ENCODE data around the gene TADA2B.

Gene TADA2B

DNA sequence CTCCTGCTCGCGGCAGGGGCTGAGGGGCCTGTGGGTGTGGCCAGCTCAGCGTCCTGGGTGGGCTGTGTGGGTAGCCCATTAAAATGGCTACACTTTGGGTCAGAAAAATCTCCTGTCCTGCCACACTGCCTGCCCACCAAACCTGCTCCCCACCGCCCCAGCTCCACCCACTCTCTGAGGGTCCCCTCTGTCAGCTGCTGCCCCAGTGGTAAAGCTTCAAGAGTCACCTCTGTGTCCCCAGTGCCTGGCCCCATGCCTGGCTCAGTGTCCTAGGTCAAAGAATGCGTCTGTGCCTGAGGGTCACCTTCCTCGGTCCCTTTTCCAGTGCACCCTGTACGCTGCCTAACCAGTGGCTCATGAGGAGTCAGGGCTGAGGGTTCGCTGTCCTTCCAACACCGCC, 24.9 kb upstream of the TADA2B start:
- no peak for DNase-seq

GRCh38 chr4:7019367-7019766, 23.8 kb upstream of the TADA2B start:
- DNase-seq, result no peak

GRCh38 chr4:7020290-7020689, 22.9 kb upstream of the TADA2B start:
- no peak for DNase-seq

- no peak for DNase-seq
Measured at GRCh38 chr4:7020856-7021255, 22.3 kb upstream of the TADA2B start.

DNA sequence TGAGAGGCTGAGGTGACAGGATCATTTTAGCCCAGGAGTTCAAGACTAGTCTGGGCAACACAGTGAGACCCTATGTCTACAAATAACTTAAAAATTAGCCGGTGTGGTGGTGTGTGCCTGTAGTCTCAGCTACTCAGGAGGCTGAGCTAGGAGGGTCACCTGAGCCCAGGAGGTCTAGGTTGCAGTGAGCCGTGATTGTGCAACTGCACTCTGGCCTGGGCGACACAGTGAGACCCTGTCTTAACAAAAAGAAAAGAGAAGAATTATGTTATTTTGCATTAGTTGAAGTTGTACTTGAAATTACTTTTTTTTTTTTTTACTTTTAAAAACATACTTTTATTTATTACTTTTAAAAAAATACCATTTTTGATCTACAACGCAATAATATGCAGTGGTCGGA, 21.8 kb upstream of the TADA2B start:
- no peak for DNase-seq

DNA sequence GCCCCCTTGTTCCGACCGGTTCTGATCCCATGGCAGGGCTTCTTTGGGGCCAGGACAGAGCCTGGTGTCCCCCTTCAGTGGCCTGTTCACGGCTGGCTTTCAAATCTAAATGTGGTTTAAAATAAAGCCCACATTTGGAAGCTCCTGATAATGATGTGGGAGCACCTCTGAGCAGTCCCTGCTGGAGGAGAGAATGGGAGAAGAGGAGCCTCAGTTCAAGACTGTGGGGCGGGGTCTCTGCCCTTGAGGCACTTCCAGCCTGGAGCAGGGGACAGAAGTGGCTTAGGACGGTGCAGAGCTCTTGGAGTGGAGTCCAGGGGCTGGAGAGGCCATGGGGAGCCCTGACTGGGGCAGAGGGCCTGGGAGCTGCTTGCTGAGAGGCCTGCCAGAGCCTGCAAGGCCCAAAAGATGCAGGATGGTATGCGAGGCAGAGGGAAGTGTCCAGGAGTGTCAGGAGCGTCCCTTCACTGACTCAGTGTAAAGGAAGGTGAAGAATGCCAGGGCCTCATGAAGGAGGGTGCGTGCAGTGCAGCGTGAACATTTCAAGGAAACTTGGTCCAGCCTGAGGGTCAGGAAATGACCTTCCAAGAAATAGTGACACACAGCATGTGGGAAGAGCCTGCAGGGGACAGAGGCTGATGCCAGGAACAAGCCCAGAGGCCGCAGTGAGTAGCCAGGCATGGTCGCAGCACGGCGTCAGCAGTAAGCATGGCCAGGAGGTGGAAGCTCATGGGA, 21.1 kb upstream of the TADA2B start:
- no peak for DNase-seq

GRCh38 chr4:7023486-7023885, 19.7 kb upstream of the TADA2B start:
- DNase-seq, result no peak

DNA sequence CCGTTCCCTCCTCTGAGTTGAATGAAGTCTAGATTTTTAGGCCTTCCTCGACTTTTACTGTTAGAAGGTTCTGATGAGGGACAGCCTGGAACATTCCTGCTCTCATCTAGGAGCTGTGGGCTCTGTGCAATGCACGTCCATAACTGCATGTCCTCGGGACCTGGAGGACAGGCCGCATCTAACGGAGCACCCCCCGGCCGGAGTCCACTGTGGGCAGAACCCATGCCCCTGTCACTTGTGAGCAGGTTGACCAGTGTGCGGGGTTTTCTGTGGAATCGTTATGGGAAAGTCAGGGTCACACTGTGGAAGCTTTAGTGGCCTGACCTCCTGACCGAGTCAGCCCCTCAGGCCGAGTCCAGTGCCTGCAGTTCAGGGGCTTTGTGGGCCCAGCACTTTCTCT, 19.3 kb upstream of the TADA2B start:
- DNase-seq, result no peak

DNA sequence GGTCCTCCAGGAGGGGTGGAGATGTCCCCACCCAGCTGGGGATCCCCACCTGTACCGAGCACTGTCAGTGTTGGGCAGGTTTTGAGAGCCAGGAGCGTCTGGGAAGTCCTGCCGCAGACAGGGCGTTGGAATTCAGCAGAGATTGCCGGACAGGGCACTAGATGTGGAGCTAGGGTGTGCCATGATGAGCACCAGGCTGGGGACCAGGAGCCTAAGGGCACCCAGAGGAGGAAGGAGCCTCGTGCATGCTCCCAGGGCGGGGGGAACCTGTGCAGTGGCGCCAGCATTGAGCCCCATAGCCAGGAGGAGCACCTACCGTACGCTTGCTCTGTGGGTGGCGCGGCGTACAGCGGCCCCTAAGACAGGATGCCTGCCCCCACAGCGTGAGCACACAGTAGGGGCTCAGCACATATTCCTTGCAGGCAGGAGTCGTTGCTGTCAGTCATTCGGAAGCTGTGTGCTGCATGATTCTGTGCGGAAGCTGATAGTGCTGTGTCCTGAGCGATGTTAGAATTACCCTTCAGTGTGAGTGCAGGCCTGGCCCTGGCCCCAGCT, 18.8 kb upstream of the TADA2B start:
- DNase-seq, result no peak

GRCh38 chr4:7025040-7025602, 18.1 kb upstream of the TADA2B start:
- DNase-seq, result no peak

- DNase-seq, result no peak
Measured at GRCh38 chr4:7026107-7026506, 17.1 kb upstream of the TADA2B start.

- DNase-seq, result no peak
Measured at GRCh38 chr4:7027284-7027683, 15.9 kb upstream of the TADA2B start.

DNA sequence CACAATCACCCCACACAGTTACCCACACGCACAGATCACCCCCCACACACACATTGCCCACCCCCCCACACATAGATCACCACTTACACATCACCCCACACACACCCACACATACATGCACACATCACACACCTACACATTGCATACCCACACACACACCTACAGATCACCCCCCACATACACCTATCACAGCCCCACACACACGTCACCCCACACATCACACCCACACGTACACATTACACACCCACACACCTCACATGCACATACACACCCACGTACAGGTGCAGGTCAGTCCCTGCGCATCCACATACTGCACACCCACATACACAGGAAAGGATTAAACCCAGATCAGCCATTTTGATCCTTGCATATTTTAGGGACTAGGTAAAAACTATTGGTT, 15.3 kb upstream of the TADA2B start:
- DNase-seq, result no peak

DNA sequence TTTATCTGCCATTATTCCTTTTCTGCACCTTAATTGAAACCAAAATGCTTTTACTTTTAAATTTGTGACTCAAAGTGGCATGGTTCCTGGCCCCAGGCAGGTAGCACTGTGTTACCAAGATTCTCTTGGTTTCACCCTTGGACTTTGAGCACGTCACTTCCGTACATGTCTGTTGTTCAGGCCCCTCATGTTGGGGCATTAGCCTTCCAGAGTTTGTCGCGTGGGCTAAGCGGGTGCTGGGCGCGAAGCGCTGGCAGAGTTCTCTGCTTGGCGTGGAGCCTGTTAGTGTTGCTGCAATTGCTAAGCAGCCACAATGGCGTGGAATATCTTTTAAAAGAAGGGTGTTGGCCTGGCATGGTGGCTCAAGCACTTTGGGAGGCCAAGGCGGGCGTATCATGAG, 14.0 kb upstream of the TADA2B start:
- DNase-seq, result no peak

- DNase-seq, result no peak
Measured at GRCh38 chr4:7029921-7030320, 13.3 kb upstream of the TADA2B start.

DNA sequence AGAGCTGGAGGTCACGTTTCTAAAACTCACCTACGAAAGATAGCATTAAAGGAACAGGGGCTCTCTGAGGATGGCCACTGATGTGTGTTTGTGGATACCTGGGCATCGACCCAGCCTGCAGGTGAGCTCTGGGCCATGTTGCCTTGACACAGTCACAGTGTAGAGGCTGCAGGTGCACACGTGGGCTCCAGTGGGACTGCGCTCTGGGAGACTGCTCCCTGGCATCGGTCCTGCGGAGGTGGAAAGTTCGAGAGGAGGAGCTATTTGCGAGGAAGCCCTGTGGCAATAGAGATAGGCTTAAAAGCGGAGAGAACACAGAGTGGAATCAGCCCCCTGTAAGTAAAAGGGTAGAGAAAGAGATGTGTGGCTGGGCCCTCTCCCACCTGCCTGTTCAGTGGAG, 12.3 kb upstream of the TADA2B start:
- no peak for DNase-seq

DNA sequence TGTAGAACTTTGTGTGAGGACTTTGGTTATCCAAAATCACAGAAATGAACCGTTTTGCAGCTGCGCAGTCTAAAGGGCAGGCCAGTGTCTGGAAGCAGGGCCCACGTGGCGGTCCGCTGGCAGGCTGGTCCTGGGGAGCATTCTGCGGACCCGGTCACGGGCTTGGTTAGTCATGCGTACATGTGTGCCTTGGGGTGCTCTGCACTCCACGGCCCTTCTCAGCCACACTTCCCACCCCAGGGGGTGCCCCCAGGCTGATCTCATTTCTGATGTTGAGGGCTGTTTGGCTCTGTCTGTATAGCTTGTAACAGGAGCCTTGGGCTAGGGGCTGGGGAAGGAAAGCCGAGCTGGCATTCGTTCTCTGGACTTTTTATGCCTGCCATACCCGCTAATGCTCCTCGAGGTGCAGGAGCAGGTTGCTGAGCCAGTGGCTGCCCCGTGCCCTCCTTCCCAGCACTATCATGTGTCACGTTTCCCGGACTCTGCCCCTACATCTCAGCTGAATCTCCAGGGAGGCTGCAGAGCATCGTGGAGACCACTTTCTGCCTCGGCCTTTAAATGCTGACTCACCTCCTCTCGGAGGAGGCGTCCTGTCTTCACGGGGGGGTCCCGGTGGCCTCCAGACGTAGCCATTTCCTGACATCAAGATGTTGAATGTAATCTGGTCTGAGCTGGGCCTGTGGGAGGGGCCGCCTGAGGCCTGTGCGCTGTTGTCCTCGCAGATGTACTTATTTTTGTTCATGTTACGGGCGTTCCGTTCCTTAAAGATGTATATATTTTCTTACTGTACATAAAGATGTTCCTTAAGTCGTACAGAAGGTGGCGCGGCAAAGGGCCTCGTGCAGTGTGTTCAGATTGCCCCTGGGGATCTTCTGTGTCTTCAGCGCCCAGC, 11.4 kb upstream of the TADA2B start:
- no peak for DNase-seq

DNA sequence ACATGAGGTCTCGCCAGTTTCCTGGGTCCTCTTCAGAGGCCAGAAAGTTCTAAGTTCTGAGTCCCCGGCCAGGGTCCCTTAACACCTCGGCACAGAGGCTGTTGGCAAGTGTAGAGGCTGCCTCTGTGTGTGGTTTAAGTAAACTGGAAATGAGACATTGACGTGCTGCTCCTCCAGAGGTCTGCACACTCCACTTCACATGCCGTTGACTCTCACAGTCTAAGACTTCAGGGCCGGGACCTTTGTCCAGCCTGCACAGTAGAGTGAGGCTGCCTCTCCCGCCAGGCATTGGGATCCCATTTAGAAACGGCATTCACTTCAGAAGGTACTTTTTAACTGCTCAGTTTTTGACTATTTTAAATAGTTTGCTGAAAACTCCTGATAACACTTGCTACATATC, 10.6 kb upstream of the TADA2B start:
- no peak for DNase-seq

DNA sequence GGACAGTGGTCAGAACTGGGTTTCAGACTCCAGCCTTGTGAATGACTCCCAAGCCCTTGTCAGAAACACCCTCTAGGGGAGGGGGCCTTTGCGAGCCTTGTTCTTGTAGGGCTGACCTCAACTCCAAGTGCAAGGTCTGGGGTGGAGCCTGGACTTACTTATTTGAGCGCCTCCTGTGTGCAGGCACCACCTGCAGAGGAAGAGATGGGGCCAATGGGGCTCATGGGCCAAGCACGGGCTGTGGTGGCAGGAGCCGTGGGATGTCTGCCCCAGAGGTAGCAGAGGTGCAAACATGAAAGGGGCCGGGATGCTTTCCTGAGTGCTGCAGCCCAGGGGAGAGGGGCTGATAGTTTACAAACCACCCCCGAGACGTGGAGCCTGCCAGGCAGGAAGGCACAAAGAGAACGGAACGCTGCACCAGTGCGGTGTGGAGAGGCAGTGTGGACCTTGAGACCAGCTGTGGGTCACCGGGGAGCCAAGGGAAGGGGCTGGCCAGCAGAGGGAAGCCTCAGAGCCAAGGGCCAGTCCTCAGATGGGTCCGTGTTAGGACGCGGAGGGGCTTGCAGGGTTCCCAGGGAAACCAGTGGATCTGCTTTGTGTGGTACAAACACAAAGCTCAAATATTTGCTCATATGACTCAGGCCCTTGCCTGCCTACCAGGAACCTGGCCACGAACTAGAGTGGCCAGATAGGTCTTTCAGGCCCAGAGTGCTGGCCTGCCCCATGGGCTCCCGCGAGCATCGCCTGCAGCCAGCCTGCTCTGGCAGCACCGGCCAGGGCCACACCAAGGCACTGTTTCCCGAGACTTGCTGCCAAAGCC, 8.7 kb upstream of the TADA2B start:
- no peak for DNase-seq

GRCh38 chr4:7037425-7037824, 5.7 kb upstream of the TADA2B start:
- DNase-seq, result no peak

DNA sequence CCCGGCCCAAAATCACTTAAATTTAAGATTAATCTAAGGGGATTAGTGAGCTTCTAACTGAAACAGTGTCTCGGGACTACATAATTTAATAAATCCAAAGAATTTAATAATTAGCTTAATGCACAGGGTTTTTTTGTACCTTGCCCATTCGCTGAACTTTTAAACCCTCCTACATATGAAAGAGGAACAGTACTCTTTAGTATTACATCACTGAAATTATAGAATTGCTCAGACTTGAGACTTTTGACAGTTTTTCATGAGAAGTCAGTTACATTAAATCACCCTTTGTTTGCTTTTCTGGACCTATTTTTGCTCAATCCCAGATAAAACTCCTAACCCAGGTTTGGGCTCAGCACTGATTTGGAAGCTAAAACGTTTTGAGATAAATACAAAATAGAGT, 2.4 kb upstream of the TADA2B start:
- no peak for DNase-seq

- no peak for DNase-seq
Measured at GRCh38 chr4:7041246-7041645, 1.9 kb upstream of the TADA2B start.

Measured in cerebellar nuclear complex (tissue), 1 donor.